Measurements from ENCODE around the gene KRTAP12-2. TPM values are rescaled to one million over a fixed set of nuclear protein-coding genes. Genes with fewer than 3 reads are reported as not detected.

KRTAP12-2 gene
- total and polyA plus RNA-seq, 4 donors = not detected

DNA sequence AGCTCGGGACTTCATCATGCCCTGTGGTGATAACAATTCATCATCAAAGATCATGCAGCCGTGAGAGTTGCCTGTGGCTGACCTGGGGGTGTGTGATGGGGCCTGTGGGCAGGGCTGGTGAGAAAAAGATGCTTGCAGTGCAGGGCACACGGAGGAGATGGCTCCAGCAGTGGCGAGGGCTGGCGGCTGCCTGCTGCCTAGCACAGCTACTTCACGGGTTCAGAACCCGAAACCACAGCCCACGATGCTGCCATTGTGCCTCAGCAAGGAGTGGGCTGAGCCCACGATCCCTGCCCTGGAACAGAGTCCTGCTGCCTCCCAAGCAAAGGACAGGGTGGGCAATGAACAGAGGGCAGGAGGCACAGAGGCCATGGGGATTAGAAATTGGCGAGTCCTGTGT is 40.5 kb downstream of the KRTAP12-2 start:
- no peak overlapping the region for H3K27ac ChIP-seq (ENCODE audit: low read depth in 1 of 2, low read length in 2 of 2)
- peaks cover 1 to 12% (median 3%) of the 10 kb centered on the region in 4 donors for H3K9me3 ChIP-seq (ENCODE audit: control insufficient read depth in 4 of 4, low read length in 3 of 4)
- H3K36me3 ChIP-seq (ENCODE audit: control insufficient read depth in 4 of 4, insufficient read depth in 3 of 4, low read depth in 1 of 4, low read length in 3 of 4) = no peaks in the 10 kb centered on the region
- H3K9ac ChIP-seq (ENCODE audit: low read depth in 1 of 2, low read length in 2 of 2) = no peak overlapping the region
- DNase-seq (ENCODE audit: low spot score) = no peak
- no peak overlapping the region for H3K4me3 ChIP-seq (ENCODE audit: low read depth in 1 of 3, low read length in 3 of 3)
- WGBS = 75% methylated on average over 10 of the region's 10 CpGs
- no peak for TF ChIP-seq RXRA (IDR thresholded peaks at IDR 0.05)
- no peak for TF ChIP-seq RAD21 (IDR thresholded peaks at IDR 0.05)
- TF ChIP-seq GABPA (IDR thresholded peaks at IDR 0.05 in 1 of 2, conservative IDR thresholded peaks at IDR 0.05 in 1 of 2) = no peak
- no peak for TF ChIP-seq JUND (IDR thresholded peaks at IDR 0.05)
- no peak for TF ChIP-seq FOXA2 (IDR thresholded peaks at IDR 0.05)
- TF ChIP-seq HNF4G (IDR thresholded peaks at IDR 0.05) = no peak
- TF ChIP-seq SP1 (IDR thresholded peaks at IDR 0.05) = no peak
- TF ChIP-seq, protein P1, sequence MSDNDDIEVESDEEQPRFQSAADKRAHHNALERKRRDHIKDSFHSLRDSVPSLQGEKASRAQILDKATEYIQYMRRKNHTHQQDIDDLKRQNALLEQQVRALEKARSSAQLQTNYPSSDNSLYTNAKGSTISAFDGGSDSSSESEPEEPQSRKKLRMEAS (IDR thresholded peaks at IDR 0.05) = no peak
- no peak for TF ChIP-seq EGR1 (IDR thresholded peaks at IDR 0.05; ENCODE audit: low read depth in 2 of 2)
- TF ChIP-seq FOXA1 (IDR thresholded peaks at IDR 0.05) = no peak
- TF ChIP-seq, protein P2, sequence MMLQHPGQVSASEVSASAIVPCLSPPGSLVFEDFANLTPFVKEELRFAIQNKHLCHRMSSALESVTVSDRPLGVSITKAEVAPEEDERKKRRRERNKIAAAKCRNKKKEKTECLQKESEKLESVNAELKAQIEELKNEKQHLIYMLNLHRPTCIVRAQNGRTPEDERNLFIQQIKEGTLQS (IDR thresholded peaks at IDR 0.05) = no peak
- H3K4me1 ChIP-seq (ENCODE audit: control insufficient read depth in 4 of 4, insufficient read depth in 4 of 4, low read length in 3 of 4) = no peaks in the 10 kb centered on the region
- no peaks in the 10 kb centered on the region for H3K27me3 ChIP-seq (ENCODE audit: control insufficient read depth in 4 of 4, insufficient read depth in 4 of 4, low read length in 3 of 4)

DNA sequence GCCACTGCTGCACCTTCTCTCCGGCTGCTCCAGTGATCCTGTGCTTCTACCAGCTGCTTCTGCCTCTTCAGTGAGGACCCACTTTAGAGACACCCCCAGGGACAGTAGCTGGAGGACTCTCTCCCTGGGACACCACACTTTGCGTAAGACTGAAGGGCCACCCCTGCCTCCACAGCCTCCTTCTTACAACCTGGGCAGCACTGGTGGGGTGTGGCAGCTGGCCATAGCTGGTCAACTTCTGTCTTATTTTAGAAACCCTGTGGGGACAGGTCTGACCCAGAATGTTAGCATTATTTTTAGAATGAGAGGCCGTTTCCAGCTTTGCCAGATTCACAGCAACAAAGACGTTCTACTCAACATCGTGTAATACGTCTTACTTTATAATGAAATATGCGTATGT is 41.0 kb downstream of the KRTAP12-2 start:
- Histone ChIP-seq H3K4me3 (ENCODE audit: low read depth in 1 of 3, low read length in 3 of 3) (no peak overlapping the region), H3K4me1 (ENCODE audit: control insufficient read depth in 4 of 4, insufficient read depth in 4 of 4, low read length in 3 of 4) (no peaks in the 10 kb centered on the region), H3K36me3 (ENCODE audit: control insufficient read depth in 4 of 4, insufficient read depth in 3 of 4, low read depth in 1 of 4, low read length in 3 of 4) (no peaks in the 10 kb centered on the region), H3K9ac (ENCODE audit: low read depth in 1 of 2, low read length in 2 of 2) (no peak overlapping the region), H3K9me3 (ENCODE audit: control insufficient read depth in 4 of 4, low read length in 3 of 4) (peaks cover 0 to 9% (median 2%) of the 10 kb centered on the region in 4 donors), H3K27ac (ENCODE audit: low read depth in 1 of 2, low read length in 2 of 2) (no peak overlapping the region), H3K27me3 (ENCODE audit: control insufficient read depth in 4 of 4, insufficient read depth in 4 of 4, low read length in 3 of 4) (no peaks in the 10 kb centered on the region)
- no peak for DNase-seq (ENCODE audit: low spot score)
- 89% methylated on average over 7 of the region's 7 CpGs for WGBS
- TF ChIP-seq FOXA2 (IDR thresholded peaks at IDR 0.05) = no peak
- TF ChIP-seq TAF1 (conservative IDR thresholded peaks at IDR 0.05) = no peak
- TF ChIP-seq, protein P2 (IDR thresholded peaks at IDR 0.05) = no peak

DNA sequence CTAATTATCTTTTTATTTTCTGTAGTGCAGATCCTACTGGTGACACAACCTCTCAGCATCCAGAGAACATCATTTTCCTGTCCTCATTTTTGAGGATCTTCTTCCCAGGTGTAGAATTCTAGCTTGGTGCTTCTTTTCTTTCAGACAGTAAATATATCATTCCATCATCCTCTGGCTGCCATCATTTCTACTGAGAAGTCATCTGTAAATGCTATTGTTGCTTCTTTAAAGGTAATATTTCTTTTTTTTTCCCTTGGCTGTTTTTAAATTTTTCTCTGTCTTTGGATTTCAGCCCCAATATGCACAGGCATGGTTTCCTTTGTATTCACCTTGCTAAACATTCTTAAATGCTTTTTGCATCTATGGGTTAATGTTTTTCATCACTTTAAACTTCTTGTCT is 43.2 kb downstream of the KRTAP12-2 start:
- TF ChIP-seq FOXA1 (IDR thresholded peaks at IDR 0.05) (no peak), FOXA2 (IDR thresholded peaks at IDR 0.05) (no peak), RAD21 (IDR thresholded peaks at IDR 0.05) (no peak), JUND (IDR thresholded peaks at IDR 0.05) (no peak), NR2F2 (IDR thresholded peaks at IDR 0.05) (no peak), SP1 (IDR thresholded peaks at IDR 0.05) (no peak), RXRA (IDR thresholded peaks at IDR 0.05) (no peak), HNF4G (IDR thresholded peaks at IDR 0.05) (no peak), TAF1 (conservative IDR thresholded peaks at IDR 0.05) (no peak), YY1 (IDR thresholded peaks at IDR 0.05) (no peak), EGR1 (IDR thresholded peaks at IDR 0.05; ENCODE audit: low read depth in 2 of 2) (no peak), GABPA (IDR thresholded peaks at IDR 0.05 in 1 of 2, conservative IDR thresholded peaks at IDR 0.05 in 1 of 2) (no peak), HNF4A (conservative IDR thresholded peaks at IDR 0.05) (no peak)
- TF ChIP-seq, protein P3, sequence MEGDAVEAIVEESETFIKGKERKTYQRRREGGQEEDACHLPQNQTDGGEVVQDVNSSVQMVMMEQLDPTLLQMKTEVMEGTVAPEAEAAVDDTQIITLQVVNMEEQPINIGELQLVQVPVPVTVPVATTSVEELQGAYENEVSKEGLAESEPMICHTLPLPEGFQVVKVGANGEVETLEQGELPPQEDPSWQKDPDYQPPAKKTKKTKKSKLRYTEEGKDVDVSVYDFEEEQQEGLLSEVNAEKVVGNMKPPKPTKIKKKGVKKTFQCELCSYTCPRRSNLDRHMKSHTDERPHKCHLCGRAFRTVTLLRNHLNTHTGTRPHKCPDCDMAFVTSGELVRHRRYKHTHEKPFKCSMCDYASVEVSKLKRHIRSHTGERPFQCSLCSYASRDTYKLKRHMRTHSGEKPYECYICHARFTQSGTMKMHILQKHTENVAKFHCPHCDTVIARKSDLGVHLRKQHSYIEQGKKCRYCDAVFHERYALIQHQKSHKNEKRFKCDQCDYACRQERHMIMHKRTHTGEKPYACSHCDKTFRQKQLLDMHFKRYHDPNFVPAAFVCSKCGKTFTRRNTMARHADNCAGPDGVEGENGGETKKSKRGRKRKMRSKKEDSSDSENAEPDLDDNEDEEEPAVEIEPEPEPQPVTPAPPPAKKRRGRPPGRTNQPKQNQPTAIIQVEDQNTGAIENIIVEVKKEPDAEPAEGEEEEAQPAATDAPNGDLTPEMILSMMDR (IDR thresholded peaks at IDR 0.05; ENCODE audit: low read depth, low read length, missing input control) = no peak
- TF ChIP-seq, protein P2 (IDR thresholded peaks at IDR 0.05) = no peak
- TF ChIP-seq, protein P1 (IDR thresholded peaks at IDR 0.05) = no peak
- TF ChIP-seq, protein P4, sequence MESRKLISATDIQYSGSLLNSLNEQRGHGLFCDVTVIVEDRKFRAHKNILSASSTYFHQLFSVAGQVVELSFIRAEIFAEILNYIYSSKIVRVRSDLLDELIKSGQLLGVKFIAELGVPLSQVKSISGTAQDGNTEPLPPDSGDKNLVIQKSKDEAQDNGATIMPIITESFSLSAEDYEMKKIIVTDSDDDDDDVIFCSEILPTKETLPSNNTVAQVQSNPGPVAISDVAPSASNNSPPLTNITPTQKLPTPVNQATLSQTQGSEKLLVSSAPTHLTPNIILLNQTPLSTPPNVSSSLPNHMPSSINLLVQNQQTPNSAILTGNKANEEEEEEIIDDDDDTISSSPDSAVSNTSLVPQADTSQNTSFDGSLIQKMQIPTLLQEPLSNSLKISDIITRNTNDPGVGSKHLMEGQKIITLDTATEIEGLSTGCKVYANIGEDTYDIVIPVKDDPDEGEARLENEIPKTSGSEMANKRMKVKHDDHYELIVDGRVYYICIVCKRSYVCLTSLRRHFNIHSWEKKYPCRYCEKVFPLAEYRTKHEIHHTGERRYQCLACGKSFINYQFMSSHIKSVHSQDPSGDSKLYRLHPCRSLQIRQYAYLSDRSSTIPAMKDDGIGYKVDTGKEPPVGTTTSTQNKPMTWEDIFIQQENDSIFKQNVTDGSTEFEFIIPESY (IDR thresholded peaks at IDR 0.05) = no peak
- TF ChIP-seq, protein P5, sequence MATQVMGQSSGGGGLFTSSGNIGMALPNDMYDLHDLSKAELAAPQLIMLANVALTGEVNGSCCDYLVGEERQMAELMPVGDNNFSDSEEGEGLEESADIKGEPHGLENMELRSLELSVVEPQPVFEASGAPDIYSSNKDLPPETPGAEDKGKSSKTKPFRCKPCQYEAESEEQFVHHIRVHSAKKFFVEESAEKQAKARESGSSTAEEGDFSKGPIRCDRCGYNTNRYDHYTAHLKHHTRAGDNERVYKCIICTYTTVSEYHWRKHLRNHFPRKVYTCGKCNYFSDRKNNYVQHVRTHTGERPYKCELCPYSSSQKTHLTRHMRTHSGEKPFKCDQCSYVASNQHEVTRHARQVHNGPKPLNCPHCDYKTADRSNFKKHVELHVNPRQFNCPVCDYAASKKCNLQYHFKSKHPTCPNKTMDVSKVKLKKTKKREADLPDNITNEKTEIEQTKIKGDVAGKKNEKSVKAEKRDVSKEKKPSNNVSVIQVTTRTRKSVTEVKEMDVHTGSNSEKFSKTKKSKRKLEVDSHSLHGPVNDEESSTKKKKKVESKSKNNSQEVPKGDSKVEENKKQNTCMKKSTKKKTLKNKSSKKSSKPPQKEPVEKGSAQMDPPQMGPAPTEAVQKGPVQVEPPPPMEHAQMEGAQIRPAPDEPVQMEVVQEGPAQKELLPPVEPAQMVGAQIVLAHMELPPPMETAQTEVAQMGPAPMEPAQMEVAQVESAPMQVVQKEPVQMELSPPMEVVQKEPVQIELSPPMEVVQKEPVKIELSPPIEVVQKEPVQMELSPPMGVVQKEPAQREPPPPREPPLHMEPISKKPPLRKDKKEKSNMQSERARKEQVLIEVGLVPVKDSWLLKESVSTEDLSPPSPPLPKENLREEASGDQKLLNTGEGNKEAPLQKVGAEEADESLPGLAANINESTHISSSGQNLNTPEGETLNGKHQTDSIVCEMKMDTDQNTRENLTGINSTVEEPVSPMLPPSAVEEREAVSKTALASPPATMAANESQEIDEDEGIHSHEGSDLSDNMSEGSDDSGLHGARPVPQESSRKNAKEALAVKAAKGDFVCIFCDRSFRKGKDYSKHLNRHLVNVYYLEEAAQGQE (IDR thresholded peaks at IDR 0.05) = no peak
- no peaks in the 10 kb centered on the region for H3K4me1 ChIP-seq (ENCODE audit: control insufficient read depth in 4 of 4, insufficient read depth in 4 of 4, low read length in 3 of 4)
- no peak overlapping the region for H3K4me3 ChIP-seq (ENCODE audit: low read depth in 1 of 3, low read length in 3 of 3)
- H3K9ac ChIP-seq (ENCODE audit: low read depth in 1 of 2, low read length in 2 of 2) = no peak overlapping the region
- no peaks in the 10 kb centered on the region for H3K27me3 ChIP-seq (ENCODE audit: control insufficient read depth in 4 of 4, insufficient read depth in 4 of 4, low read length in 3 of 4)
- DNase-seq (ENCODE audit: low spot score) = no peak
- no peak overlapping the region for H3K27ac ChIP-seq (ENCODE audit: low read depth in 1 of 2, low read length in 2 of 2)
- no peaks in the 10 kb centered on the region for H3K36me3 ChIP-seq (ENCODE audit: control insufficient read depth in 4 of 4, insufficient read depth in 3 of 4, low read depth in 1 of 4, low read length in 3 of 4)
- peaks cover 0 to 8% (median 2%) of the 10 kb centered on the region in 4 donors for H3K9me3 ChIP-seq (ENCODE audit: control insufficient read depth in 4 of 4, low read length in 3 of 4)

Measured in liver (tissue), 9 donors.